Ishikawa (cell line): ENCODE results near the gene SERPINC1.

Experiments used
- CREB1 ChIP-seq: IDR thresholded peaks from 2 replicates; pipeline ENCODE4 v1.6.1; 2012; ENCODE audit warnings: low read depth
- EP300 ChIP-seq: IDR thresholded peaks from 2 replicates; pipeline ENCODE4 v1.6.1; 2012; ENCODE audit warnings: borderline replicate concordance
- NFIC ChIP-seq: IDR thresholded peaks from 2 replicates; pipeline ENCODE4 v1.6.1; 2012
- REST ChIP-seq: IDR thresholded peaks from 2 replicates; pipeline ENCODE4 v1.6.1; 2012; ENCODE audit warnings: low read depth, mild to moderate bottlenecking
- USF1 ChIP-seq: IDR thresholded peaks from 2 replicates; pipeline ENCODE4 v1.6.1; 2012

GRCh38 chr1:173871091-173871490 lies 46.0 kb downstream of the SERPINC1 start:
- TF ChIP-seq REST (no peak), CREB1 (no peak), EP300 (no peak), NFIC (no peak), USF1 (no peak)
